Mesodermal cell (in vitro differentiated cells): ENCODE data around the gene TKTL2. TPM values are rescaled to one million over a fixed set of nuclear protein-coding genes. Genes with fewer than 3 reads are reported as not detected.

ENCODE experiments used
- H3K27ac ChIP-seq: 2 replicates; pipeline ENCODE4 v1.7.0; 2013; ENCODE audit warnings: mild to moderate bottlenecking, low read depth, low read length, moderate library complexity; ENCODE audit not compliant: severe bottlenecking
- H3K36me3 ChIP-seq: 2 replicates; pipeline ENCODE4 v1.7.1; 2013; ENCODE audit warnings: mild to moderate bottlenecking, low read length, moderate library complexity; ENCODE audit not compliant: control insufficient read depth, insufficient read depth
- H3K4me1 ChIP-seq: one replicate; pipeline ENCODE4 v1.7.1; 2013; ENCODE audit warnings: mild to moderate bottlenecking, low read length; ENCODE audit not compliant: insufficient read depth, control insufficient read depth, poor library complexity, severe bottlenecking
- H3K4me3 ChIP-seq: 2 replicates; pipeline ENCODE4 v1.7.0; 2013; ENCODE audit warnings: low read length, control low read depth, mild to moderate bottlenecking; ENCODE audit not compliant: insufficient read depth, poor library complexity, severe bottlenecking; ENCODE audit errors: extremely low read depth
- H3K9me3 ChIP-seq: 2 replicates; pipeline ENCODE4 v1.7.1; 2013; ENCODE audit warnings: mild to moderate bottlenecking, low read length, moderate library complexity; ENCODE audit not compliant: control insufficient read depth
- WGBS, 2 experiments: methylation state at CpG; one replicate each; pipeline ENCODE4 v1.1.5; 2013; ENCODE audit warnings: missing lambda C conversion rate in 2 of 2; ENCODE audit not compliant: insufficient coverage in 2 of 2; 5-methylcytosine and 5-hydroxymethylcytosine counted together
- polyA plus RNA-seq, 2 experiments: library from polyadenylated mRNA; stranded (reverse); fragments of 50-300 nt; gene quantifications; one replicate each; pipeline ENCODE4 v1.2.3, GENCODE V29; 2013

TKTL2 gene, protein sequence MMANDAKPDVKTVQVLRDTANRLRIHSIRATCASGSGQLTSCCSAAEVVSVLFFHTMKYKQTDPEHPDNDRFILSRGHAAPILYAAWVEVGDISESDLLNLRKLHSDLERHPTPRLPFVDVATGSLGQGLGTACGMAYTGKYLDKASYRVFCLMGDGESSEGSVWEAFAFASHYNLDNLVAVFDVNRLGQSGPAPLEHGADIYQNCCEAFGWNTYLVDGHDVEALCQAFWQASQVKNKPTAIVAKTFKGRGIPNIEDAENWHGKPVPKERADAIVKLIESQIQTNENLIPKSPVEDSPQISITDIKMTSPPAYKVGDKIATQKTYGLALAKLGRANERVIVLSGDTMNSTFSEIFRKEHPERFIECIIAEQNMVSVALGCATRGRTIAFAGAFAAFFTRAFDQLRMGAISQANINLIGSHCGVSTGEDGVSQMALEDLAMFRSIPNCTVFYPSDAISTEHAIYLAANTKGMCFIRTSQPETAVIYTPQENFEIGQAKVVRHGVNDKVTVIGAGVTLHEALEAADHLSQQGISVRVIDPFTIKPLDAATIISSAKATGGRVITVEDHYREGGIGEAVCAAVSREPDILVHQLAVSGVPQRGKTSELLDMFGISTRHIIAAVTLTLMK
- not detected for polyA plus RNA-seq (2013, experiment 1 of 2)
- polyA plus RNA-seq (2013, experiment 2 of 2) = not detected

DNA sequence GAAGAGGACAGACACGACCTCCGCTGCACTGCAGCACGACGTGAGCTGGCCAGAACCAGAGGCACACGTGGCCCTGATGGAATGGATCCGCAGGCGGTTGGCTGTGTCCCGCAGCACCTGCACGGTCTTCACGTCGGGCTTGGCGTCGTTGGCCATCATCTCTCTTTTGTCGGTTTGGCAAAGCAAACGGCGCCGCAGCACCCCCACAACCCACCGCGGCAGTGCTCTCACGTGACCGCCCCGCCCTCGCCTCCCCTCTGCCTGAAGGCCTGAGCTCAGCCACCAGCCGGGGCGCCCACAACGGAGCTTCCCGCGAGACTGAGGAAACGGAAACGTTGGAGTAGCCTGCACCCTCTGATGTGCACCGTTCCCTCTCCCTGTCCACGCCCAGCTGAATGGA, at the start of gene TKTL2:
TSS of gene TKTL2 (minus strand) at position 179 of the 400 bp plus-strand sequence. CDS start at position 159, 20 bp downstream.
- no peak within 1 kb of the TSS for H3K27ac ChIP-seq
- no peaks in the 10 kb centered on the region for H3K4me1 ChIP-seq
- 94 to 96% methylated on average over 28 of the region's 32 CpGs for WGBS, 2 experiments
- no peaks in the 10 kb centered on the region for H3K9me3 ChIP-seq
- H3K36me3 ChIP-seq = no peaks in the 10 kb centered on the region
- H3K4me3 ChIP-seq = no peak within 1 kb of the TSS

- no peaks in the 10 kb centered on the region for H3K9me3 ChIP-seq
- peaks cover 17% of the 10 kb centered on the region for H3K4me1 ChIP-seq
- no peak overlapping the region for H3K4me3 ChIP-seq
- no peak overlapping the region for H3K27ac ChIP-seq
- H3K36me3 ChIP-seq = peaks cover 50% of the 10 kb centered on the region
- 80 to 98% methylated on average over 1 to 6 of the region's 8 CpGs for WGBS, 2 experiments
Observed at GRCh38 chr4:163515198-163515597, 41.6 kb upstream of the TKTL2 start.

DNA sequence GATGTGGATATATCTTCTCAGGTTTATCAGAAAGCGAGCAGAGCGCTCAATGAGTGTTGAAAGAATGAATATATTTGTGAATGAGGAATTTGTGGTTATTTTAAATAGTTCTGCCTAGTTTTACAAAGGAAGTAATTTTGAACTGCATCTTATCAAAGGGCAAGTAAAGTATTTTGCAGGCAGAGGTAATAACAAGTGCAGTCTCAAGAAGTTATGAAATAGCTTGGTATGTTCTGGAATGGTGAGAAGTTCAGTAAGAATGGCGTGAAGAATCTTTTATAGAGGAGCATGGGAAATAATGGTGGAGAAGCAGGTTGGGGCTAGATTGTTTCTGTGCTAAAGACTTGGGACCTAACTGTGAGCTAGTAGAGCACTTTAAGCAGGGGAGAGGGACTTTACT, 31.8 kb upstream of the TKTL2 start:
- peaks cover 25% of the 10 kb centered on the region for H3K36me3 ChIP-seq
- 100% methylated on average over 1 to 3 of the region's 3 CpGs for WGBS, 2 experiments
- no peak overlapping the region for H3K4me3 ChIP-seq
- no peaks in the 10 kb centered on the region for H3K9me3 ChIP-seq
- no peak overlapping the region for H3K27ac ChIP-seq
- H3K4me1 ChIP-seq = no peaks in the 10 kb centered on the region

DNA sequence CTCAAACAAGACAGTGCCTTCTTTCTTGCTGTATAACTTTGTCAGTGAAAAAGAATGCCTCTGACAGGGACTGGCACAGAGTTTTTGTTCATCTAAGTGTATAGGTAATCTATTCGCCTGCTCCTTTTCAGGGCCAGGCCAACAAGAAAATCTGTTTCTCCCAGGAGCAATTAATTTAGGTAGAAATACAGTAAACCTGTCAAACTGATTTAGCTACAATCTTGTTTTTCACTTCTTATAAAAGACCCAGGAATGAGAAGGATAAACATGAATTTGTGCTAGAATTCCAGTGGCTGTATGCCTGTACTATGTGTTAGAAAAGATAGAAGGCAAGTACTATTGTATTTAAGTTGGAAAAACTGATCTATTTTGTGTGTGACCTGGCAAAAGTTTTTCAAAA, 27.0 kb upstream of the TKTL2 start:
- H3K27ac ChIP-seq = no peak overlapping the region
- no peak overlapping the region for H3K4me3 ChIP-seq
- peaks cover 5% of the 10 kb centered on the region for H3K4me1 ChIP-seq
- H3K9me3 ChIP-seq = no peaks in the 10 kb centered on the region
- WGBS, 2 experiments = no CpG with 5 or more reads among the region's 1 CpG
- peaks cover 19% of the 10 kb centered on the region for H3K36me3 ChIP-seq

- Histone ChIP-seq H3K36me3 (peaks cover 16% of the 10 kb centered on the region), H3K27ac (no peak overlapping the region), H3K4me1 (peaks cover 5% of the 10 kb centered on the region), H3K4me3 (peak overlapping the region; percentile 77), H3K9me3 (no peaks in the 10 kb centered on the region)
- 60% methylated on average over 1 of the region's 1 CpG; no CpG with 5 or more reads in 1 of the 2 experiments for WGBS, 2 experiments
Observed at GRCh38 chr4:163495900-163496299, 22.3 kb upstream of the TKTL2 start.

- no peaks in the 10 kb centered on the region for H3K9me3 ChIP-seq
- H3K4me3 ChIP-seq = peak within 1 kb of the TSS; percentile 77
- H3K27ac ChIP-seq = peak within 1 kb of the TSS; percentile 95
- WGBS, 2 experiments = 0 to 1% methylated on average over 45 to 51 of the region's 64 CpGs
- H3K4me1 ChIP-seq = peaks cover 5% of the 10 kb centered on the region
- peaks cover 16% of the 10 kb centered on the region for H3K36me3 ChIP-seq
Observed at GRCh38 chr4:163494360-163495241, 21.0 kb upstream of the TKTL2 start, which contains the start of gene TMA16. TMA16 (plus strand) TSS chr4:163494690; CDS start chr4:163494802, 112 bp downstream.

DNA sequence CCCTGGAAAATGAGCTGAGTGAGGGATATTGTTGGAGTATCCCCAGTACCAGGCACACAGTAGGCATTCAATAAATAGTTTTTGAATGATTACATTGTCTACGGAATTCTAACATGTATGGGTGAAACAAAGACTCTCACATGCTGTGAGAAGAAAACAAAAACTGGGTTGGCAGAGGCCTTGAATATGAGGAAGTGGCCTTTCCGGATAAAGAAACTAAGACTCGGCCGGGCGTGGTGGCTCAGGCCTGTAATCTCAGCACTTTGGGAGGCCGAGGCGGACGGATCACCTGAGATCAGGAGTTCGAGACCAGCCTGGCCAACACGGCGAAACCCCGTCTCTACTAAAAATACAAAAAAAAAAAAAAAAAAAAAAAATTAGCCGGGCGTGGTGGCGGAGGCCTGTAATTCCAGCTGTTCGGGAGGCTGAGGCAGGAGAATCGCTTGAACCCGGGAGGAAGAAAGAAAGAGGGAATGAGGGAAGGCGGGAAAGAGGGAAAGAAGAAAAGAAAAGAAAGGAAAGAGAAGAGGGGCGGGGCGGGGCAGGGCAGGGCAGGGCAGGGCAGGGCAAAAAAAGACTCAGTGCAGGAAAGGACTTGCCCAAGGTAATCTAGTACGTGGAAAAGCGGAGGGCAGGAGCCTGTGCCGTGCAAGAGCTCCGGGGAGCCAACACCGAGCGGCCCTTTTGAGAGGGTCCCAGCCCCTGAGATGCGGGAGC, 20.2 kb upstream of the TKTL2 start:
- Histone ChIP-seq H3K27ac (peak overlapping the region; percentile 95), H3K36me3 (peaks cover 15% of the 10 kb centered on the region), H3K9me3 (no peaks in the 10 kb centered on the region), H3K4me3 (peak overlapping the region; percentile 77), H3K4me1 (peaks cover 5% of the 10 kb centered on the region)
- 55 to 56% methylated on average over 18 to 20 of the region's 28 CpGs for WGBS, 2 experiments

- H3K36me3 ChIP-seq = peaks cover 7% of the 10 kb centered on the region
Observed at GRCh38 chr4:163492951-163493504, 19.5 kb upstream of the TKTL2 start.

DNA sequence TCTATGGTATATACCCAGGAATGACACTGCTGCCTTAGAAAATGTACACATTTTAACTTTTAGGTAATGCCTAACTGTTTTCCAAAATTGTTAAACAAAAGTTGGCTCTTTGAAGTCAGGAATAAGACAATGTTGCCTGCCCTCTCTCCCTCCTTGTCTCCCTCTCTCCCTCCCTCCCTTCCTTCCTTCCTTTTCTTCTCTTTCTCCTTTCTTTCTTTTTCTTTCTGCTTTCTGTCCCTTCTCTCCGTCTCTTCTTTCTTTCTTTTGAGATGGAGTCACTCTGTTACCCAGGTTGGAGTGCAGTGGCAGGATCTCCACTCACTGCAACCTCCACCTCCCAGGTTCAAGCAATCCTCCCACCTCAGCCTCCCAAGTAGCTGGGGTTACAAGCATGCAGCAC, 16.4 kb upstream of the TKTL2 start:
- Histone ChIP-seq H3K9me3 (no peaks in the 10 kb centered on the region), H3K4me3 (no peak overlapping the region), H3K4me1 (no peaks in the 10 kb centered on the region), H3K36me3 (no peaks in the 10 kb centered on the region), H3K27ac (no peak overlapping the region)
- WGBS, 2 experiments = 100% methylated on average over 1 of the region's 1 CpG; no CpG with 5 or more reads in 1 of the 2 experiments

More at GRCh38 chr4:163492951-163493504, 19.5 kb upstream of the TKTL2 start:
- peaks cover 5% of the 10 kb centered on the region for H3K4me1 ChIP-seq
- H3K4me3 ChIP-seq = no peak overlapping the region
- no peak overlapping the region for H3K27ac ChIP-seq
- WGBS, 2 experiments = 80 to 100% methylated on average over 1 to 2 of the region's 6 CpGs
- no peaks in the 10 kb centered on the region for H3K9me3 ChIP-seq
